ENCODE results near the gene SINHCAF.

- TF ChIP-seq CTCF (IDR thresholded peaks at IDR 0.05; ENCODE audit: low read depth, low read length, missing input control) (no peak), GABPA (IDR thresholded peaks at IDR 0.05 in 1 of 2, conservative IDR thresholded peaks at IDR 0.05 in 1 of 2) (no peak), FOXA2 (IDR thresholded peaks at IDR 0.05) (no peak), REST (IDR thresholded peaks at IDR 0.05) (no peak)
Measured at GRCh38 chr12:31275491-31275890, 50.5 kb downstream of the SINHCAF start.

Data from liver (tissue), 3 donors.